H1 (cell line): ENCODE data around the gene ENPP5.

Experiments
- RFX5 ChIP-seq: IDR thresholded peaks from 2 replicates; pipeline ENCODE4 v1.6.1; 2011; ENCODE audit warnings: low read depth, low read length, improper control_type of control experiment, borderline replicate concordance
- SIX5 ChIP-seq: IDR thresholded peaks from 2 replicates; pipeline ENCODE4 v1.6.1; 2011; ENCODE audit warnings: mild to moderate bottlenecking, low read depth, low read length
- TF ChIP-seq, protein P1 (sequence below), 3 experiments: IDR thresholded peaks; 1 replicate in 2 of 3; 2 replicates in 1 of 3; pipeline versions ENCODE4 v1.5.1 to v1.6.1; 2011; ENCODE audit warnings: low read length in 3 of 3, mild to moderate bottlenecking in 3 of 3, inconsistent platforms in 2 of 3, low read depth in 1 of 3, moderate library complexity in 1 of 3; ENCODE audit not compliant: insufficient read depth in 1 of 3; ENCODE audit errors: control extremely low read depth in 1 of 3

DNA sequence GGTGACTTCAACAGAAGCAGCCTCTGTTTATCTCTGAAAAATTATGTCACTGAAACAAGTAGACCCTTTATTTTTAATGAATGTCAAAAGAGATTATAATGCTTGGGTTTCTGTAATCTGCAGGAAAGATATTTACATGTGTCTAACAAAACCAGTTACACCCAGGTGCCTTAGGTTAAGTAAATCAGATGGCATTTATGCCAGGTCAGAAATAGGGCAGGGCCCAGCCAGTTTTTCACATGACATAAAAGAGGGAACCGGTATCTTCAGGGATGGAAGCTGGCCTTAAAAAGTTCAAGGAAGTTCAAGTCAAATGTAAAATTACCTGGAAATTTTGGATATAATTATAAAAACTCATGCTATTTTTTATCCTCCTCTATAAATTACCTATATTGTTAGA lies 55.1 kb downstream of the ENPP5 start:
- TF ChIP-seq SIX5 (no peak), RFX5 (no peak)
- TF ChIP-seq, protein P1, sequence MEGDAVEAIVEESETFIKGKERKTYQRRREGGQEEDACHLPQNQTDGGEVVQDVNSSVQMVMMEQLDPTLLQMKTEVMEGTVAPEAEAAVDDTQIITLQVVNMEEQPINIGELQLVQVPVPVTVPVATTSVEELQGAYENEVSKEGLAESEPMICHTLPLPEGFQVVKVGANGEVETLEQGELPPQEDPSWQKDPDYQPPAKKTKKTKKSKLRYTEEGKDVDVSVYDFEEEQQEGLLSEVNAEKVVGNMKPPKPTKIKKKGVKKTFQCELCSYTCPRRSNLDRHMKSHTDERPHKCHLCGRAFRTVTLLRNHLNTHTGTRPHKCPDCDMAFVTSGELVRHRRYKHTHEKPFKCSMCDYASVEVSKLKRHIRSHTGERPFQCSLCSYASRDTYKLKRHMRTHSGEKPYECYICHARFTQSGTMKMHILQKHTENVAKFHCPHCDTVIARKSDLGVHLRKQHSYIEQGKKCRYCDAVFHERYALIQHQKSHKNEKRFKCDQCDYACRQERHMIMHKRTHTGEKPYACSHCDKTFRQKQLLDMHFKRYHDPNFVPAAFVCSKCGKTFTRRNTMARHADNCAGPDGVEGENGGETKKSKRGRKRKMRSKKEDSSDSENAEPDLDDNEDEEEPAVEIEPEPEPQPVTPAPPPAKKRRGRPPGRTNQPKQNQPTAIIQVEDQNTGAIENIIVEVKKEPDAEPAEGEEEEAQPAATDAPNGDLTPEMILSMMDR (IDR thresholded peaks at IDR 0.05; ENCODE audit: control extremely low read depth in 1 of 3, insufficient read depth in 1 of 3, low read depth in 1 of 3, low read length in 3 of 3), result no peak
